ENCODE measurements around the gene NKAIN2.
"Not testable (repeated sequence)": the region's sequence is repeated elsewhere in the genome, so short reads cannot be mapped to it uniquely, and the experiment has no call there.

The NKAIN2 gene

DNA sequence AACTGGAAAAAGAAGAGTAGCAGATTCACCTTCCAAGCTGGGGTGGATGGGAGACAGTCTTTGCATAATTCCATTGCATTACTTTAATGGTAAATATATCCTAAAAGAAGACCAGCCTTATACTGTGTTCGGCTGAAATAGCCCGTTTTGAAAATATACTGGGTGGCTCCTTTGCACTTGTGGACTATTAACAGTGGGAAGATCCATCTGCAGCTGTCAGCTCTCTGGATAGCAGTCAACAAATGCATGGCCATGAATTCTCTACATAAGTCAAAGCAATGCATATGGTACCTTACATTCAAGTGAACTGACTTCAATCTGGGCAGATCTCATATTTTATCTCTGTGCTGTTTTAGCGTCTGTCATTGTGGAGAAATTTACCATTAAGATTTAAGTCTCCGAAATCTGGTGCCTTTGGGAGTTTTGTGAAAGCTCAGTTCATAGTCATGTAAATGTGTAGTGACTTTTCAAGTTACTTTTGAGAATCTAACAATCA, 758.0 kb downstream of the NKAIN2 start:
- CTCF ChIA-PET: no interaction called here
- no peak for DNase-seq (ENCODE audit: low read depth, low spot score)
- POLR2A ChIA-PET: no interaction called here
- no peak overlapping the region for H3K4me3 ChIP-seq (ENCODE audit: low read depth, low read length)
- TF ChIP-seq CTCF (IDR thresholded peaks at IDR 0.05; ENCODE audit: insufficient read depth, low read length, missing control alignments): no peak

DNA sequence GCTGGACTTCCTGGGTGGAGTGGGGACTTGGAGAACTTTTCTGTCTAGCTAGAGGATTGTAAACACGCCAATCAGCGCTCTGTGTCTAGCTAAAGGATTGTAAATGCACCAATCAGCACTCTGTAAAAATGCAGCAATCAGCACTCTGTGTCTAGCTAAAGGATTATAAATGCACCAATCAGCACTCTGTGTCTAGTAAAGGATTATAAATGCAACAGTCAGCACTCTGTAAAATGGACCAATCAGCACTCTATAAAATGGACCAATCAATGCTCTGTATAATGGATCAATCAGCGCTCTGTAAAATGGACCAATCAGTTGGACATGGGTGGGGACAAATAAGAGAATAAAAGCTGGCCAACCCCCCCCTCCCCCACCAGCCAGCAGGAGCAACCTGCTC, 760.5 kb downstream of the NKAIN2 start:
- POLR2A ChIA-PET; DNase-seq (ENCODE audit: low read depth, low spot score); CTCF ChIA-PET; H3K4me3 ChIP-seq (ENCODE audit: low read depth, low read length): not testable (repeated sequence)

DNA sequence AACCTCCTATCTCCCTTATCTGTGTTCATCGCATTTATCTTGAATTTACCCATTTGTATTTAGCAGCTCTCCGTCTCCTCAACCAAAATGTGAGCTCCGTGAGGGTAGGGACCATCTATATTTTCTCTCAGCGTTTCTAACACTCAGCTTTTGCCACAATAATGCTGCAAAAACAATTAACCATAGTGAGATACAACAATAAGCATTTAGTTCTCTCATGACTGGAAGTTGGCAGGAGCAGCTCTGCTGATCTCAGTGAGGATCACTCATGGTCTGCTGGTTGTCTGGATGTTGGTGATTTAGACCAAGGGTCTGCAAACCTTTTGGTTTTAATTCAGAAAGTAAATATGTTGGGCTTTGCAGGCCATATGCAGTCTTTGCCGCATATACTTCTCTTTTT, 763.7 kb downstream of the NKAIN2 start:
- DNase-seq (ENCODE audit: low read depth, low spot score): no peak
- POLR2A ChIA-PET: no interaction called here
- TF ChIP-seq CTCF (IDR thresholded peaks at IDR 0.05; ENCODE audit: insufficient read depth, low read length, missing control alignments): no peak
- CTCF ChIA-PET: no interaction called here
- no peak overlapping the region for H3K4me3 ChIP-seq (ENCODE audit: low read depth, low read length)

DNA sequence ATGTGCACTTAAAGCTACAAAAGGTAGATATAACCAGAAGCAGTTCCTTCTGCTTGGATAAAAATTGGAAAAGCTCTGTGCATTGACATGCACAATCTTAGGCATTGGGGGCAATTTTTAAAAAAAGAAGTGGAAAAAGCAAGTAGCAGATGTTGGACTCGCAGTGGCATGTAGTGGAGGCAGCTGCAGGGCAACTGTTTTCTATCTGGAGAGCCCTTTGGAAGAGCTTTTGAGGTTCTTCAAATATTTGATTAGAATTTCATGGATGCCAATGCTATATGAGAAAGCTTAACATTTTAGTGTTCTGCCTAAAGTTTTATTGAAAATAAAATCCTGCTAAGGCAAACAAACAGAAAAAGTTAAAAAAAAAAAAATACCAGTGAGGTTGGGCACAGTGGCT, 770.3 kb downstream of the NKAIN2 start:
- DNase-seq (ENCODE audit: low read depth, low spot score): no peak
- no peak for TF ChIP-seq CTCF (IDR thresholded peaks at IDR 0.05; ENCODE audit: insufficient read depth, low read length, missing control alignments)
- POLR2A ChIA-PET: no interaction called here

DNA sequence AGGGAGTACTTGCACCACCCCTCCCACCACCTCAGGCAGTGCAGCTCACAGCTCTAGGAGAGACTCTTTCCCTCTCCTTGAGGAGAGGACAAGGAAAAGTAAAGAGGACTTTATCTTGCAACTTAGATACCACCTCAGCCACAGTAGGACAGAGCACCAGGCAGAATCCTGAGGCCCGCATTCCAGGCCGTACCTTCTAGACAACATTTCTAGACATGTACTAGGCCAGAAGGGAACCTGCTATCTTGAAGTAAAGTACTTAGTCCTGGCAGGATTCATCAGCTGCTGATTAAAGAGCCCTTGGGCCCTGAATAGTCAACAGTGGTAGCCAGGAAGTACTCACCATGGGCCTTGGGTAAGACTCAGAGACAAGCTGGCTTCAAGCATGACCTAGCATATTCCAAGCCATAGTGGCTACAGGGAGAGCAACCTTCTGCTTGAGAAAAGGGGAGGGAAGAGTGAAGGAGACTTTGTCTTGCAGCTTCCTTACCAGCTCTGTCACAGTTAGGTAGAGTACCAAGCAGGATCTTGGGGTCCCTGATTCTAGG, 774.1 kb downstream of the NKAIN2 start:
- ChIA-PET CTCF (no interaction called here), POLR2A (no interaction called here)
- TF ChIP-seq CTCF (IDR thresholded peaks at IDR 0.05; ENCODE audit: insufficient read depth, low read length, missing control alignments): no peak
- DNase-seq (ENCODE audit: low read depth, low spot score): no peak
- no peak overlapping the region for H3K4me3 ChIP-seq (ENCODE audit: low read depth, low read length)

More for the DNA sequence above, 770.3 kb downstream of the NKAIN2 start:
- no peak overlapping the region for H3K4me3 ChIP-seq (ENCODE audit: low read depth, low read length)
- CTCF ChIA-PET: no interaction called here

GRCh38 chr6:124590001-124590400, 786.3 kb downstream of the NKAIN2 start:
- no peak overlapping the region for H3K4me3 ChIP-seq (ENCODE audit: low read depth, low read length)
- no peak for TF ChIP-seq CTCF (IDR thresholded peaks at IDR 0.05; ENCODE audit: insufficient read depth, low read length, missing control alignments)
- ChIA-PET CTCF (no interaction called here), POLR2A (no interaction called here)
- no peak for DNase-seq (ENCODE audit: low read depth, low spot score)

- H3K4me3 ChIP-seq (ENCODE audit: low read depth, low read length): no peak overlapping the region
- CTCF ChIA-PET: no interaction called here
- TF ChIP-seq CTCF (IDR thresholded peaks at IDR 0.05; ENCODE audit: insufficient read depth, low read length, missing control alignments): no peak
- POLR2A ChIA-PET: no interaction called here
- no peak for DNase-seq (ENCODE audit: low read depth, low spot score)
Observed at GRCh38 chr6:124599656-124600055, 796.0 kb downstream of the NKAIN2 start.
